ENCODE data around the gene PRDM2.

The PRDM2 gene

DNA sequence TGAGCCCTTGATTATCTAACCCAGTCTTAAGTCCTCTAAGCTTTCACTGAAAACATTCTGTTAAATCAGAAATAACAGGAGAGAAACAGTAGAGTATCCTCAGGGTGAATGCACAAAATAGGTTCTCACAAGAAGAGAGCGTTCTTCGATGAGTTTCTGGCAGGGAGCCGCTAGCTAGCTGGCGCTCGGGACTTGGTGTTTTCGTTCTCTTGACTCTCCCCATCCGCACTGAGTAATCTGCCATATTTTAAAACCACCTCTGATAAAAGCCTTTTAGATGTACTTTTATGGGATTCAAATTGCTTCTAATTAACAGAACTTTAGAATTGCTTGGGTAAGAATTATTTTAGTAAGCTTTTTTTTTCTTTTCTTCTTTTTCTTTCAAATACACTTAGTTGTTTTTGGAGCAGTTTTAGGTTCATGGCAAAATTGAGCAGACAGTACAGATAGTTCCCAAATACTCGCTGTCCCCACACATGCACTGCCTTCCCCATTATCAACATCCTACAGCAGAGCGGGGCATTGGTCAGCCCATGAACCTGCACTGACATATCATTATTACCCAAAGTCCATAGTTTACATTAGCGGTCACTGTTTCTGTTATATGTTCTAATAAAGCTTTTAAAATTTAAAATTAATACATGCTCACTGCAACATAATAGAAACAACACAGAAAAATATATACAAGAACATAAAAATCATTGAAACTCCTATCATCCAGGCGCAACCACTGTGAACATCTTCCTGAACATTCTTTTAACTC is 35.4 kb downstream of the PRDM2 start:
- DNase-seq: no peak

DNA sequence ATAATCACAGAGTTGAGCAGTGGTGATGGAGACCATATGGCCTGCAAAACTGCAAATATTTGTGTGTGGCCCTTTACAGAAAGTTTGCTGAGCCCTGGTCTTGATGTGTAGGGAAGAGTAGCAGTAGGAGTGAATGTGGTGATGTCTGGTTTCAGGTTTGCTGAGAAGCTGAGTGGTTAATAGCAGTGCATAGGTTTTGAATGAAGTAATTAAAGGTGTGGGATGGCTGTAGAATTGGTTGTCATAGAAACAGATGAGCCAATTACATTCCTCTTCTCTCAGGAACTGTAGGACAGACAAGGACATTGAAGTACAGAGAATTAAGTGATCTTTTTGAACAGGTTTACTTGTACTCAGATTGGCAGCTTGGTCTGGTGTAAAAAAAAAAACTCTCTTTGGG is 37.4 kb downstream of the PRDM2 start:
- DNase-seq: no peak

DNA sequence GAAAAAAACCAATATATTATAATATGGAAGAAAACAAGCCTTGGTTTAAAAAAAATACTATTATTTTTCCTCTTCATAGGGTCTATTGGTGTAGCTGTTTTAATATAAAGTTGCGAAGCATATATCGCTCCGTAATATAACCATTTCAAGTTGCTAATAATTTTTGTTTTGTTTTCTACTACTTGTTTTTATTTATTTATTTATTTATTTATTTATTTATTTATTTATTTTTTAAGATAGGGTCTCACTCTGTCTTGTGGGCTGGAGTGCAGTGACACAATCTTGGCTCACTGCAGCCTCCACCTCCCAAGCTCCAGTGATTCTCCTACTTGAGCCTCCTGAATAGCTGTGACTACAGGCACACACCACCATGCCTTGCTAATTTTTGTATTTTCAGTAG is 46.4 kb downstream of the PRDM2 start:
- DNase-seq: no peak

DNA sequence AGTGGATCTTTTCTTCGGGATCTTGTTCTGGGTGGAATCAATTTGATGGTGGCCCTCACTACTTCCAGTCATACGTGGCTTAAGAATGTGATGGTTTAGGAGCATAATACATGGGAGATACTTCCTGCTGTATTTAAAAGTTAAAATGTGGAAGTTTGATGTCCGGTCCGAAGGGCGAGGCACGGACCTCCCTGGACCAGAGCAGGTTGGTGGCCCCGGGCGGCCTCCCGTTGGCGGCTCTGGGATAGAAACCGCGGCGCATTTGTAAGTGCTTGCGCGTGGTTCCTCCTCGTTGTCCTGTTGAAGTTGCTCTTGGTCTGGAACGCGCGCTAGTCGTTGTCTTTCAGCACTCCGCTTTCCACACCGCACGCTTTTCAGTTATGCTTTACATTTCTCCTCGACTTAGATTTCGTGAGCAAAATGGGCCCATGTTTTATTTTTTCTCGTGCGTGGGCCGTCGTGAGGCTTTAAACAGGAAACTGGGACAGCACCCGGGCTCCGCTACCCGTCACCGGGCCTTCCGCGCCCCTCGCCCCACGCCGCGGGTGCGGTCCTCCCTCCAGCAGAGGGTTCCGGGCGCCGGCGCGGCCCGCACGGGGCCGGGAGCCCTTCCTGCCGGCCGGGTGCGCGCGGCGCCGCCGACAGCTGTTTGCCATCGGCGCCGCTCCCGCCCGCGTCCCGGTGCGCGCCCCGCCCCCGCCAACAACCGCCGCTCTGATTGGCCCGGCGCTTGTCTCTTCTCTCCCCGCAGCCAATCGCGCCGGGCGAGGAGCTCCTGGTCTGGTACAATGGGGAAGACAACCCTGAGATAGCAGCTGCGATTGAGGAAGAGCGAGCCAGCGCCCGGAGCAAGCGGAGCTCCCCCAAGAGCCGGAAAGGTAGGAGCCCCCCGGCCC is 48.9 kb downstream of the PRDM2 start:
- peak; percentile 96 for DNase-seq

DNA sequence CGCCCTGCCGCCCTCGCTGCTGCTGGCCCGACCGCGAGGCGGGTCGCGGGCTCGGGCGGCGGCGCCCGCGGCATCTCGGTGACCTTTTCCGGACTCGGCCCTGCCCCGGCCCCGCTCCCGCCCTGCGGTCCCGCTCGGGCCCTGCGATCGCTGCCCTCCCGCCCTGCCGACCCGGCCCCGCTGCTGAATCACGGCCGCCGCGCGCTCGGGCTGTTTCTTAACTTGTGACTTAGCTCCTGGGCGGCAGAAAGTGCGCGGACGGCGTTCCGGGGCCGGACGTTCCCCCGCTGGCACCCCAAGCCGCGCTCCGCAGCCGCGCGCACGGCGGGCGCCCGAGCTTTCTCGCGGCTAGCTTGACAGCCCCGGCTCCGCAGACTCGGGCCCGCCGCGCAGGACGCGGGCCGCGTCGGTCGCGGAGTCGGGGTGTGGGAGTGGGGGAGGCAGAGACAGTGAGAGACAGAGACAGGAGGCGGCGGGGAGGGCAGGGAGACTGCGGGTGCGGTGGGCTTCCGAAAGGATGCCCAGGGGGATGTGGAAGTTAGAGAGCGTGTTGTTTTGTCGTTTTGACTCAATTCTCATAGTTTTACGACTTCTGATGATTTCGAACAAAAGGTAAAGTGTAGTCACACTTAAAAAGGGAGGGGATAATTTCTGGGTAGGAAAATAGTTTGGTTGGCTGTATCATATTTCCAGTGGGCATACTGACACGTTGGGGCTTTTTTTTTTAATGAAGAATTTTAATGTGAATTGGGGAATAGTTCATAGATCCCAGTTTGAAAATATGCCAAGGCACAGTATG is 49.8 kb downstream of the PRDM2 start:
- DNase-seq: peak; percentile 57

DNA sequence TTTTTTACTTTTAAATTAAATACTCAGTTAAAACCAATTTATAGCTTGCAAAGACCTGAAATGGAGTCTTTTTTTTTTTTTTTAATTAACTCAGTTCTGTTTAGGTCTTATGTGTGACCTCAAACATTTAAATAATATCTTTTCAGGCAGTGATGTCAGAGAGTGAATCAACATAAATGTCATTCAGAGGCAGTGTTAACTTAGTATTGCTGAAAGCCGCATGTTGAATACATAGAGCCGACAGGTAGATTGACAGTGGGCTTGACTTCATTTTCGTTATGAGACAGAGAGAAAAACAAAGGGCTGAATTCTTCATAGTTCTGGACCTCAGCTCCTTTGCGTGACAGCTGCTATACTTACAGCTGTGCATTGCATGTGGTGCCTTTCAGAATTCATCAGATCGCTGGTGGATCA is 51.5 kb downstream of the PRDM2 start:
- DNase-seq: no peak

DNA sequence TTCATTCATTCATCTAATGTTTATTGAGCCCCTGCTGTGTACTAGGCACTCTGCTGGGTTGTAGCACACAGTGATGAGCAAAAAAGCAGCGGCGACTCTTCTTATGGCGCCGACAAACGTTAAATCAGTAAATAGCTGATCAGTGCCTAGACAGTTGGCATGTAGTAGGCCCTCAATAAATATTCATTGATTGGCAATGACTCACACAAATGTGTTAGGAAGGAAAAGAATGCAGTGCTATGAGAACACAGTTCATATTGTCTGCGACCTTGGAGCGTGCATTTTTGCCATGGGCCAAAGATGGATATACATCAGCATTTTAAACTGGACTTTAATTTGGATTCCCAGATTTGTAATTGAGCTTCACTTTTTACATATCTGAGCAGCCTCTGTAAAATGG is 52.0 kb downstream of the PRDM2 start:
- peak; percentile 18 for DNase-seq

DNA sequence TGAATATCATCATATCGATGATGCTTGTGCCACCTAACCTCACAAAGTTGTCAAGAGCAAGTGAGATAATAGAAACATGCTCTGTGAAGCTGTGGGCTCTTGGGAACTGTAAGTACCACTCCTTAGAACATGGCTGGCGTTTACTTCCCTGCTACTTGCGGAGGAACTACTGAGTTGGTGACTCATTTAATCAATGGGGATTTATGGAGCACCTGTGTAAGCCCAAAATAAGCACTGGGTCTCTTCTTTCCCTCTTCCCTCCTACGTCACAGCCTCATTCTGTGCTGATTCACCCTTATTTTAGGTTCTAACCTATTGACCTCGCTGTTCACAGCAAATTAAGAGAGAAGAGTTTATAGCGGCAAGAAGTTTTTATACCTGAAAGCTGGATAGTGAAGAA is 52.9 kb downstream of the PRDM2 start:
- DNase-seq: no peak

DNA sequence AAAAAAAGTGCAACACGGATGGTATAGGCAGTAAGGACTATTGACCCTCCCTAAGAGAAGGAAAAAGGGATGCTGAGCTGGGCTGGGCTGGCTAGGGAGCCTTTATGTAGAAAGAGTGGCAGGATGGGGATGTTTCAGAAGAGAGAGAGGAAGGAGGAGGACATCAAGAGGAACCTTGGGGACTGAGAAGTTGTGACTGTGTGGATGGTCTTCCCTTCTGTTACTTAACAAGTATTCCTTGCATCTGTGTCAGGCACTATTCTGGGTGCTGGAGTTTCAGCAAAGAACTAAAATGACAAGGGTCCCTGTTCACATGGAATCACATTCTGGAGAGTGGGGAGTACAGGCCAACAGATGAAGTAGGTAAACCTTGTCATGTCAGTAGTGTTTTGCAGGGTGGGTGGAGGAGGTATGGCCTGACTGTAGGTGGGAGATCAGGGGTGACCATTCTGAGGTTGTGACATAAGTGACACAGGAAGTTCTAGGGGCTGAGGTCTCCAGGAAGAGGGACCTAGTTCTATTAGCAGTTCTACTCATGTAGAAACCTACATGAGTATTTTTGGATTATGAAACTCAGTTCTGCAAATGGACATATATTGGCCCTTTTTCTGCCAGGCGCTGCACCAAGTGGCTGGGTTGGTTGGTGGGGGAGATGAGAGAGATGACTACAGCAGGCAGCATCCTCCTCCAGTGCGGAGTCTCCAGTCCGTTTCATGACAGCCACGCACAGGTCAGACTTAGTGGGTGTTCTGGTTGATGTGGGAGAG is 53.8 kb downstream of the PRDM2 start:
- no peak for DNase-seq

DNA sequence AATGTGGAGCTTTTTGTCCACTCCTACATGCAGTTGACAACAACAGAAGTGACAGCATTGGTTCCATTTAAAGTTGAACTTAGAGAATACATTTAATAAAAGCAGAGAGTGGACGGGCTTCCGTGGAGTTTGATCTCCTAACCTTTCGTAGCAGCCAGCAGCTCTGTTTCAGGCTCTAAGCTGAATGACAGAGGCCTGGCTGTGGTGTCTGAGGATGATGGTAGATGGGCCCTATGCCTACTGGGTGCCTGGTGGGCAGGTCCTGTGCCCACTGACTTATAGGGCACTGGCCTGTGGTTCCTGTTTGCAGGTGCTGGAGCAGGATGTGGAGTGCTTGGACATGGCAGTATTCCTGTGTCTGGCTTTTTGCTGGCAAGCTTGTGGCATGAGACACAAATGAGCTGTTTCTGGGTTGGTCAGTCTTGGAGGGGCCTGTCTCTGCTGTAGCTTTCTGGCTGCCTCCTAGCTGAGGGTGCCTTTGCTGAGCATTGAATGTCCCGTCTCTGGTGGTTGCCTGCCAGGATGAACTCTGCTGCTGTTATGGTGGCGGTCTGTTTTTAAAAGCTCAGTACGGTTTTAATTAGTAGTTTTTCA is 54.6 kb downstream of the PRDM2 start:
- peak; percentile 31 for DNase-seq

DNA sequence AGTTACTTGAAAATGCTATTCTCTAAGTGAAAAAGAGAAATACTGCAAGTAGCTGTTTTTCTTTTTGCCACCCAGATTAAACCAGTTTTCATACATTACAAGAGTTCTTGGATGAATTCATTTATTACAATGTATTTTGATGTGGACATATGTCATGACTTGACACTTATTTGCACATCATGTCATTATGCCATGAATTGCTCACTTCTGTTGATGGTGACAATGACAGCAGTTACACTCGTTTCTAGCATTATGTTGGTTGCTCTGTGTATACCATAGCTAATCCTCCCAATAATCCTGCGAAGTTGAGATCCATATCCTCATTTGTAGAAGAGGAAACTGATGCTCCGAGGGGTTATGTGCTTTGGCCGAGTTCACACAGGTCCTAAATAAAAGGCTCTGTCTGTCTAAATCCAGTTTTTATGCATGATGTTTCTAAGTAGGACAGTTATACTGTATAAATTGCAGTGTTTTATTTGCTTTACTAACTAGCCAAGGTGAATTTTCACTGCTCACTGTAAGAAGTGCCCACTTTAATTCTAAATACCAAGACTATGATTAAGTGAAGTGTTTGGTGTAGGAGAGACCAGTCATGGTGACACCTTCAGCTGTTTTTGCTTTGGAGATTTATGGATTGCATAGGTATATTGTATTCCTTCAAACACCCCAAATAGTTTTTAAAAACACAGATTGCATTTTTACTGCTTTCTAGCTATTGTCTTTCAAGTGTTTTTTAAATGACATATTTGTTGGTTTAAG is 56.7 kb downstream of the PRDM2 start:
- no peak for DNase-seq

DNA sequence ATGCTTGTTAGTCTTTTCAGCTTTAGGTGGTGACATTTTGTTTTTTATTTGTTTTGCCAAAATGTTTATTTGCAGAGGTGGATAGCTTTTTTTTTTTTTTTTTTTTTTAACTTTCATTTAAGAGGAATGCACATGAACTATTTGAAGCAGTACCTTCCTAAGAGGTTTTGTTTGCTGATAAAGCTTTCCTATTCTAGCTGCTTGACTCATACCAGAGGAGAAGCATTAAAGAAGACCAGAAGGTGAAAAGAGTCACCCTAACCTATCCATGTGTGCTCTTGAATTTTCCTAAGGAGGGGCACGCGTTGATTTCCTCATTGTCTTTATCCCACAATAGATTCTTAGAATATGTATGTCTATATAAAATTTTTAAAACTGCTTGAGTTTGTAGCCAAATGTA is 57.7 kb downstream of the PRDM2 start:
- no peak for DNase-seq

DNA sequence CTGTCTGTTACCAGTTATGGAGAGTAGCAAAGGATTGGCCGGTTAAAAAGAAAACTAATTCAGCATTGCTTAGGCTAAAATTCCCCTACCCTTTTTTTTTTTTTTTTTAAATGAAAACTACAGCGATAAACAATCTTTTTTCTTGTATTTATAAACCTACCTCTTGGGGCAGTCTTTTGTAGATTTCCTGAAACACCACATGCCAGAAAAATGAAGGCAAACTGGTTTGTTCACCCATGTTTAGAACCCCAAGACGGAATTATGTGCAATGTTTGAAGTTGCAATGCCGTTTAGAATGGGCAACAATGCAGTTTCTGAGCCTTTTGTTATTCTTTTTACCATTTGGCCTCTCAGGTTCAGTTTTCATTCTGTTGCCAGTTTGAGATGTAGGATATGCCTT is 59.1 kb downstream of the PRDM2 start:
- no peak for DNase-seq

DNA sequence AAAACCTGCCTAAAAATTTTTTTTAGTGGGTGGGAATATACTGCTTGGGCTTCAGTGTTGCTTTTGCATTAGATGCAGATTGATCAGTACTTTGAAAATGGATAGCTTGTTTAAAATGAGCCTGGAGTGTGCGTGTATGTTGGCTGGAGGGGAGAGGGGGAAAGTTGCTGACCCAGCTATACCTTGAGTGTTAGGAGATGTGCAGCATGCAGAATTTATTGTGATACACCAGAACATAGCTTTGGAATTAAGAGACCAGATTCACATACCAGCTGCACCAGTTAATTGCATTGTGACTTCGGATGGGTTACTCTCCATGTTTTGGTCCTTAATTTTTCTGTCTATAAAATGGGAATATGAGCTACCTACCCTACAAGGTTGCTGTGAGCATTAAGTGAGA is 60.4 kb downstream of the PRDM2 start:
- DNase-seq: no peak

DNA sequence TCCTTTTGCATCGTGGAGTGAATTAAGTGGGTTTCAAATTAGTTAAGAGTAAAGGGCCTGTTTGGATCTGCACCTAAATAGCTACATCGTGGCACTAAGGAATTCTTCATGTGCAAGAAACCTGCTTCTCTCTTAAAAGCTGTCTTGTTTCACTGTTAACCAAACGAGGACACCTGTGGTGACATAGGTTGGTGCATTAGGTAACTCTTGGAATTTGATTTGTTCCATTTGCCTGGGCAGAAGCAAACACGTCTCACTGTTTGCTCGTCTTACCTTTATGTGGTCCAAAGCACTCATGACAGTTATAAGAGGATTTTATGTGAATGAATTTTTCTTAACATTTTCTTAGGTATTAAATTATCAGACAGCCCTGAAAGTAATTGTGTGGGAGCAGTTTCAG is 60.9 kb downstream of the PRDM2 start:
- DNase-seq: no peak

DNA sequence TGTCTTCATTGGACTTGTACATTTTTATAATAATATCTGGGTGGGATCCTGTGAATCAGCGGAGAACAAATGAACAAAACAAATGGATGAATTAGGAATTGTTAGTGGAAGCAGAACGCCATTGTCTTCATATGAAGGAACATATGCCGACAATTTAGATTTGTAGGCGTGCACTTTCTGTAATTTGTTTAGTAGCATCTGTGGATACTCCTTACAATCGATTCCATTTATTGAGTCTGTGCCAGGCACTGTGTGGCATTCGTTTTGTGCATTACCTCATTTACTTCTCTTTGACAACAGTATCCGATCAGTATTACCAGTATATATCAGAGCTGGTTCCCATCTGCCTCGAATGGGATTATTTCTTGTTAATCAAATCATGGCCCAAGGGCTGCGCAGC is 61.9 kb downstream of the PRDM2 start:
- no peak for DNase-seq

DNA sequence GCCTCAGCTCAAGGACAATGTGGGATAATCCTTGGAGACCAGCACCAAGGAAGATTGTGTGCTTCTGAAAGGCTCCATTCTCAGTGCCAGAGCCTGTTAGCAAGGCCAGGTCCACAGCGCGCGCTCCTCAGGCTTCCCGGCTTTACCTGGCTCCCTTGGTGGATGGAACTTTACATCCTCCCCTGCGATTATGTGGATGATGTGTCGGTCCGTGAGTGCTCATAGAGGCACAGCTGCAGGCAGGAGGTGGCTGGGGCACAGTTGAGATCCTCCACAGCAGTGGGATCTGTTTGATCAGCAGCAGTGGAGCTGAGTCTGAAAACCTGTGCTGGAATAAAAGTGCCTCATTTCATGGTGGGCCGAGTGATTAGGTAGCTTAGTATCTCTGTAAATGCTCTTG is 62.7 kb downstream of the PRDM2 start:
- DNase-seq: no peak

DNA sequence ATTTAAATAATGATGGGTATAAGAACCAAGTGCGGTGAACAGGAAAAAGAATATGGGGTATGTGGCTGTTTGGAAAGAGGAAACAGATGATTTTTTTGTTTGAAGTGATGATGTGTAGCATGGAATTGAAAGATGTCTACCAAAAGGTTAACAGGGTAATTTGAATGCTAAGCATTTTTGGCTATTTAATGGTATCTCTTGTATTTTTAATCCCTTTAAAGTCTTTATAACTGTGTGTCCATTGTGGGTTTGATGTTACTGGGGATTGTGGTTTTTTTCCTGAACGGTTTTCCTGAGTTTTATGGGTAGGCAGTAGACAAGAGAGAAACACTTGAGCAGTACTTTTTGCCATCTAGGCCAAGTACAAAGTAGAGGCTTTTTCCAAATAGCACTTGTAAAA is 63.2 kb downstream of the PRDM2 start:
- DNase-seq: no peak

DNA sequence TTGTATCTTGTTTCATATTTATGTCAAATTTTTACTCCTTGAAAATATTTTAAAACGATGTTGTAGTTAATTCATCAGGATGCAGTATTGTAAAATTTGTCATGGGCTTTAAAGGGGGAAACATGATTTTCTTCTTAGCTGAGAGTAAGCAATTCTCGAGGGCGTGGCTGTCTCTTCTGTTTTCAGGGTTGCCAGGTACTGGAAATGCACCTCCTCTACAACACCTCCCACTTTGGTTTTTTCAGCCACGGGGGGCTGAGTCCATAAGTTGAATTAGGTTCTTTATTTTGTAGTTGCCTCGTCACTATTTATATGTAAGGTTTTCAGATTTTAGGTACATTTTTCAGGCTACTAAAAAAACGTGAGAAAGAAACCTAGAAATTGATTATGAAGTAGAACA is 64.0 kb downstream of the PRDM2 start:
- no peak for DNase-seq

DNA sequence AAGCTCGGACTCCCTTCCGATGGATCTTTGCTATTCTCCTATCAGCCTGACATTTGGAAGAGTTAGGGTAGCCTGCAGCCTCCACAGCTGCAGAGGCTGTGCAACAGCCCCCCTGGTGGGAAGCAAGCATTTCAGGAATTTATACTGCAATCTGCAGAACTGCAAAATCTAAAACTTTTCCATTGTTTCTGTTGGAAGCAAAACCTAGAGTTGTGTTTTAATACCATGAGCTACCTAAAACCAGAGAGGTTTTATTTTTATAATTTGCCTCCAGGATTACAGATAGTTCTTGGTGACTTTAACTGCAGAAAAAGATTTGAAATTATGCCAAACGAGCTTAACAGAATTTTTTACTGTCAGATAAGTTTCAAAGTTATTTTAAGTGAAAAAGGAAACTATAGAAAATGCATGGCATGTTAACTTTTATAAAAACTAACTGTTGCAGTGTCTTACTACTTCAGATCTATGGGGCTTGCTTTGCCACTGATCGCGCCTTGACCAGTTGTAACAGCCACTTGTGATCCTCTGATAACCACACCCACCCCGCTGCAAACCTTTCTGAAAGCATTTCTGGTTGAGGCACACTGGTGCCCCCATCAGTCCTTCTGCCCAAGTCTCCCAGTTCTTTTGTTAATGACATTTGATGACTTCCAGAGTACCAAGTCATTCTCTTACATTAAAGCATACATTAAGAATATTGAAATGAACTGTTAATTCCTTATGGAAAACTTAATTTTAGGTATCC is 64.8 kb downstream of the PRDM2 start:
- DNase-seq: peak; percentile 54

Measured in EL (cell line).